Measurements from ENCODE around the gene CACFD1.

The CACFD1 gene

DNA sequence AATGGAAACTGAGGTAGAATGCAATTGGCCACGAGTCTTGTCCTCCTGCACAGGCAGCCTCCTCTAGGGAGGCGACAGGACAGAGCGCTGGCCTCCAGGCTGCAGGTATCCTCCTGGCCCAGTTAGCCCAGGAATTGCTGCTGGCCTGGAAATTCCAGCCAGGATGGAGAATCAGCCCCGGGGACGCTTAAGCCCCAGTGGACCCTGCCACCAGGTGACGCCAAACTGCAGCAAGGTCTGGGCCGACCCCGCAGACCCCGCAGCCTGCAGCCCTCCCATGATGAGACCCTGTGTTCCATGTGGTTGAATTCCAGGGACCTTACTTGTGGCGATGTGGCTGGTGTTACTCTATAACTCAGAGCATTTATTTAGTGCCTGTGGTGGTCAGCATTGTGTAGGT lies 7.3 kb downstream of the CACFD1 start:
- no peak for DNase-seq

DNA sequence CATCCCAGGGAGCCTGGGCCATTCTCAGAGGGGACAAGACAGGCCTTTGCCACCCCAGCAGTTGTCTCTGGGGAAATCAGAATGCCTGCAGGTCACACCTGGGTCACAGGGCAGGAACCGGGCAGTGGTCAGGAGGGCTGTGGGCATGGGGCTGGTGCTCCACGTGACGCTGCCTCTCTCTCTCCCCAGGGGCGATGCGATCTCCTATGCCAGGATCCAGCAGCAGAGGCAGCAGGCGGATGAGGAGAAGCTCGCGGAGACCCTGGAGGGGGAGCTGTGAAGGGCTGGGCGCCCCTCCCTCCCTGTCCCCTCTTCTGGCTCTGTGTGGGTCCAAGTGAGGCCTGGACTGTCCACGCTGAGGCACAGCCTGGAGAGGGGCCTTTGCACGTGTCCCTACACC lies 8.6 kb downstream of the CACFD1 start:
- DNase-seq = no peak

DNA sequence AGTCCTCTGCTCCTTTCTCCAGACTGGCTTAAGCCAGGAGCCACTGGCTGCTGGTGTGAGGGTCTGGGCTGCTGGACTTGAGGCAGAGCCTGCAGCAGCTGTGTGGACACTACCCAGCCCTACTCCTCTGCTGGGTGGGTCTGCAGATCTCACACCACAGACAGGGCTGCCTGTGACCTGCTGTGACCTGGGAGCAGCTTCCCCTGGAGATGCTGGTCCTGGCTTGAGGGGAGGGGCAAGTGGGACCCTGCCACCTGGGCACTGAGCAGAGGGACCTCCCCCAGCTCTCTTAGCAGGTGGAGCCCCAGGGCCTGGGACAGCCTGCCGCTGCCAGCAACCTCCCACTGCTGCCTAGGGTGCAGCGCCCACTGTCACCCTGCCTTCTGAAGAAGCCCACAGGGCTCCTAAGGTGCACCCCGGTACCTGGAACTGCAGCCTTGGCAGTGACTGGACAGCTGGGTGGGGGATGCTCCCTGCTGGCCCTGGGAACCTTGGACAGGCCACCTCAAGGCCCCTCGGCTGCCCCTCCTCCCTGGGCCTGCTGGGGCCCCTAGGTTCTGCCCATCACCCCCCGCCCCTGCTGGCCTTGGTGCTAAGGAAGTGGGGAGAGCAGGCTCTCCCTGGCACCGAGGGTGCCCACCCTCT lies 9.1 kb downstream of the CACFD1 start:
- no peak for DNase-seq

GRCh38 chr9:133470427-133470924 lies 10.7 kb downstream of the CACFD1 start:
- DNase-seq = no peak

- no peak for DNase-seq
Measured at GRCh38 chr9:133470988-133471387, 11.2 kb downstream of the CACFD1 start.

DNA sequence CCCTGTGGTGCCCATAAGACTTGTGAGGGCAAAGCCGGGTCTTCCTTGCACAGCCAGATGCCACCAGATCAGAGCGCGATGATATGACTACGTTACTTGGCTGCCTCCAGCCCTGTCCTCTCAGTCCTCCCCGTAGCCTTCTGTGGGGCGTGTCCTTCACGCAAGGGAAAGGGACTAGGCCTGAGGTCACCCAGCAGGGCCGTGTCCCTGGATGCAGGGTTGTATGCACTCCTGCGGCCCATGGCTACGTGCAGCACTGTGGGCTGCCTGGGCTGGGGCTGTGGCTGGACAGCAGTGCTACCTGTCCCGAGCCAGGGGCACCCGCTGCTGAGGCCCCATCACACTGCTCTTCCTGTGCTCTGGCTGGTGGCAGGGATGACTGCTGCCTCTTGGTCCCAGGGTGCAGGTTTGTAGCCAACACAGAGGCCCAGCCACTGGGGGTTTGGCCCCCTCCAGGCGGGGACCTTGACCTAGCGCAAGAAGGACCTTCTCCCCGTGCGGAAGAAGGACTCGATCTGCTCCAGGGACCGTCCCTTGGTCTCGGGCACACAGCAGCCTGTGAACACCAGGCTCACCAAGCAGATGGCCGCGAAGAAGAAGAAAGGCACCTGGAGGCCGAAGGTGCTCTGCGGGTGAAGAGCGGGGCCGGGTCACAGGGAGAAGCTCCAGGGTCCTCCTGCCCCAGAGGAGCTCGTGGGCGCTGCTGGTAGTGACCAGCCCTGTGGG lies 11.9 kb downstream of the CACFD1 start:
- no peak for DNase-seq

- no peak for DNase-seq
Measured at GRCh38 chr9:133472277-133472645, 12.5 kb downstream of the CACFD1 start.

DNA sequence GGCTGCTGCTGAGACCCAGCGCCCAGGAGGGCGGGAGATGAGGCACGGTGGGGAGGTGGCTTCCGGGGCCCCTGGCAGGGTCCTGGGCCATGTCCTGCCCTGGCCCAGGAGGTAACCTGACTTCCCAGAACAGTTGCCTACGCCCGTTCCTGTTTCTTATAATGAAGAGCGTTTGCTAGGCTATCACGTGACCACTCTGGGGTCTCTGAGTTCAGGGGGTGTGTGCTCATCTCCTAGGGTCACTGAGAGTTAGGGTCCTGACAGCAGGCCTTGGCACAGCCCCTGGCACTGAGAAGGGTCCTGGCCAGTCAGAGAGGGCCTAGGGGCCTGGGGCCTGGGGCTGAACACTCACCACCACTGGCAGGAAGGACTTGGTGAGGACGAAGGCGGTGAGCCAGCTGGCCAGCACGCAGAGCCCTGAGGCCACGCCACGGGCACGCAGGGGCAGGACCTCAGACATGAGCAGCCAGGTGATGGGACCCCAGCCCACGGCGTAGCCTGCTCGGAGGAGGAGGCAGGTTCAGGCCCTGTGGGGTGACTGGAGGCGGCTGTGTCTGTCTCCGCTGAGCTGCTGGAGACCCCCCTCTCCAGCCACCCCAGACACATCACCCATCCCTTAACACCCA lies 13.1 kb downstream of the CACFD1 start:
- DNase-seq = no peak

- DNase-seq = no peak
Measured at GRCh38 chr9:133473743-133474142, 14.0 kb downstream of the CACFD1 start.

DNA sequence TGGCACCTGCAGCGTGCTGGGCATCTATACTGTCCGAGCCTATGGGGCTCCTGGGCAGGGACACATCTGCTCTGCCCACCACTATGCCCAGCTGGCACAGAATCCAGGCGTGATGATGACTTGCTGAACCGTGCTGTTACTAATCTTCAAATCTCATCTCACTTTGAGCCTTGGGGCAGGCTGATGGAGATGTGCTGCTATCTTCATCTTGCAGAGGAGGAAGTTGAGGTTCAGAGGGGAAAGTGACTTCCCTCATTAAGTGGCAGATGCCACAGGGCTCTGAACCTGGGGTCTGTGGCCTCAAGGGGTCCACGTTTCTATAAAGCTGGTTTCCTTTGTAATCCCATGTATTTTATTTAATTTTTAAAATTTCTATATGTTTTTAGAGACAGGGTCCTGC lies 14.4 kb downstream of the CACFD1 start:
- DNase-seq = no peak

GRCh38 chr9:133474853-133475252 lies 15.1 kb downstream of the CACFD1 start:
- no peak for DNase-seq

DNA sequence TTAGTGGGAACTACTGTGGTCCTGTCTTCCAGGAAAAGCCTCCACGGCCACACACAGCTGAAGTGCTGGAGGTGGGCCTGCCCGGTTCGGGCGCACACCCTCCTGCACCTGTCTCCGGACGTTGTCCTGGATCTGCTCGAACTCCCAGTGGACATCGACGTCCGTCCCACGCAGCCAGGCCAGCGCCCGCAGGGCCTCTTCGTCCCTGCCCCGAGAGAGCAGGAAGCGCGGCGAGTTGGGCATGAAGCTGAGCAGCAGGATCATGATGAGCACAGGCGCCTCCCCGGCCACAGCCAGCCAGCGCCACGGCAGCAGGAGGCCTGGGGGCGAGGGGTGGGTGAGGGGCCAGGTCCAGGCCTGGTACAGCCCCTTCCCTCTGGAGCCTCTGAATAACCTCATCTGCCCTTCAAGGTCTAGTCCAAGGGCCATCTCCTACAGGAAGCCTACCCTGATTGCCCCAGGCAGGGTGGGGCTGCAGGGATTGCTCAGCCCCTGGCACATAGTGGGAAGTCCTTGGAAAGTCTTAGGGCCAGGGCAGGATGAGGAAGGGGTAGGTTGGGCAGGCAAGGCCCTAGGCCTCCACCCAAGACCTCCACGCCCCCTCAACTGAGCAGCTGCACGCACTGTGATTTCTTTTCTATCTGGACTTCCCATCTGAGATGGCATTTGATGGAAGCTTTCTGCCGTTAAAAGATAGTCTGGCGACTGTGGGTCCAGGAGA lies 15.7 kb downstream of the CACFD1 start:
- no peak for DNase-seq

- no peak for DNase-seq
Measured at GRCh38 chr9:133476036-133476931, 16.5 kb downstream of the CACFD1 start.

DNA sequence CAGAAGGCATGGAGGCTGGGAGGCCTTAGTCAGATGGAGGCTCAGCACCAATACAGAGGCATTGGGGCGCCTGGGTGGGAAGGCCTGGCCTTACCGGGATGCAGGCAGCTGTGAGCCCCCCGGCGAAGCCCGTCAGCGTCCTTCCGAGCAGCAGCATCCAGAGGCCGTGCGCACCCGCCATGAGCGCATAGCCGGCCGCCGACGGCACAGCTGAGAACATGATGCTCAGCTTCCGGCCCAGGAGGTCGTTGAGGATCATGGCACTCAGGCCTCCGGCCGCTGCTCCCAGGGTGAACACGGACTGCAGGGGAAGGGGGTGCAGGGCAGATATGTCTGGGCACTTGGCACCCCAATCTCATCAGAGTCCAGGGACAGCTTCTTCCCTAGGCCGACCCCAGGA lies 17.2 kb downstream of the CACFD1 start:
- DNase-seq = no peak

DNA sequence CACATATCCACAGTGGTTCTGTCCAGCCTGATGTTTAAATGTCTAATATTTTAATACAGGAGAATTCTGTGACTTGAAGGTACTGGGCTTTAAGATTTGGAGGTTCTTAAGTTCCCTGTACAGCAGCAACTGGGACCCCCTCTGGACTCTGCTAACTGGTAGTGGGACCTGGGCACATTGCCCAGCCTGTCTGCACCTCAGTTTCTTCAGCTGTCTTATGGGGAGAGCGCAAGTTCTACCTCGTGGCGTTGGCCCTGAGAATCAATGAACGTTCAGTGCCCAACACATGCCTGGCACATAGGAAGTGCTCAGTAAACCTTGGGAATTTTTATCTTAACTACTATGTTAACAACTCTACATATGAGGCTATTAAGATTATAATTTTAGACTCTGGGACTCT lies 17.7 kb downstream of the CACFD1 start:
- no peak for DNase-seq

DNA sequence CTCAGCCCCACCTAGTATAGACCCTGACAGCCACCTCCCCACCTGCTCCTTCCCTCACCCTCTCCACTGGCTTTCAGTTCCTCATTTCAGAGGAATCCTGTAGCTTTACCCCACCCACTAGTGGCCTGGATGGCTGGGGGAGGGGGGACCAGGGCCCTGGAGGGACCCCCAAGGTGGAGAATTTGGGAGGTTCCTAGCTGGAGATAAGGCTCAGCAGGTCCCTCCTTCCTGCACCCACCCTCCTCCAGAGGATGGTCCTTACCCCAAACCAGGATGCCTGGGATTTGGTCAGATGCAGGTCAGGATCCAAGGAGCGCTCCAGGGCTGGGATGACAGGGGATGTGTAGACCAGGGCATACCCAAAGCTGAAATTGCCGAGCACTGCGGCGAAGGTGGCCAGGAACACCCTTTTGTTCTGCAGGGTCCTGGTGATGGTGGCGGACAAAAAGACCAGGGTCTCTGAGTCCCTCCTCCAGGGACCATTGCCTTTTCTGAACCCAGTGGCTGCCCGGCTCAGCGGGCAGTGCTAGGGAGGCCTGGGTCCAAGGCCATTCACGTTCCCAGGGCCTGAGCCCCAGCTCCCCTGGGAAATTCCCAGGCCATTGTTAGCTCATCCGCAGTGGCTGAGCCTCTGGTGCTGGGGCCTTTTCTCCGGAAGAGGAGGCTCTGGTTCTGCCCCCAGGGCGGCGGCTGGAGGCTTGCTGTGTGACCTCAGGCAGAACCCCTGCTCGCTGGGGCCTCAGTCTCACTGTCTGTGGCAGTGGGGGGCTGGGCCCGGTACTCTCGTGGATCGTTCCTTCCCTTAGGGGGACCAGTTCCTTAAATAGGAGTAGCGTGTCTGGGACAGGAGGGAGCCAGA lies 18.4 kb downstream of the CACFD1 start:
- DNase-seq = no peak

- DNase-seq = peak; percentile 87
Measured at GRCh38 chr9:133478851-133479711, 19.3 kb downstream of the CACFD1 start, which contains the start of gene SLC2A6. Gene SLC2A6, minus strand, starts transcription at chr9:133479099. Its CDS starts 40 bp downstream, at chr9:133479059.

- DNase-seq = no peak
Measured at GRCh38 chr9:133483611-133484010, 23.8 kb downstream of the CACFD1 start.

DNA sequence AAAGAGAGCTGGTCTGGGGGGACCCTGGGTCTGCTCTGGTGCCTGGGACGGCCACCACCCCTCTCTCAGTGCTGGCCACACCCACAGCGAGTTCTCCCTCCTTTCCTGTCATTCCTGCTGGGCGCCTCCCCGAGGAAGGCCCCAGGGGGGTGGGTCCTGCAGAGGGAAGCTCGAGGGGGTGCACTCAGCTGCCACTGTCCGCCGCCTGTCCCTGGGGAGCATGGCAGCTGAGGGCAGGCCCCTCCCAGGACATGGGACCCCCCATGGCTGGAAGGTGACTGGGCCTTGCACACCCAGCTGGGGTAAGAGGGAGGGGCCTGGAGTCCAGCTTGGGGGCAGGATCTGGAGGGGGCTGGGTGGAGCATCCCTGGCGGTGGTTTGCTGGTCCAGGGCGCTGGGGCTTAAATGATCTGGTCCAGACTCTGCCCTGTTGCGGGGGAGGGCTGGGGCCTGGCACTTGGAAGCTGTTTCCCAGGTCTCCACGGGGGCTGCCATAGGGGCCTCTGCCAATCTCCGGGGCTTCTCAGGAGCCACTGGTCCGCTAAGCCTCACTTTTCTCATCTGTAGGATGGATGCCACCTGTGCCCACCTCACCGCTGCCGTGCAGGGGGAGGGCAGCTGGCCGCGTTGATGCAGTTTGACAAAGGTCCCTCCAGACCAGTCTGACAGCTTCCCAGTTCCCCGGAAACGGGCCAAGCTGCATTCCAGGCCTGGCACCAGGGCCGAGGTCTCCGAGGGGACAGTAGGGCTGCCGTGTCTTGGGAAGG lies 25.1 kb downstream of the CACFD1 start:
- no peak for DNase-seq

Data from NCI-H1105 treated with DMSO at 0.1 percent for 48 hours (cell line).